Lower leg skin (tissue), 4 donors: Measurements from ENCODE around the gene LDLRAD3. TPM values are rescaled to one million over a fixed set of nuclear protein-coding genes. Genes with fewer than 3 reads are reported as not detected.

Experiments used
- DNase-seq, 2 donors: peaks; one replicate each; pipeline ENCODE4 v3.0.0-alpha.2; 2019; ENCODE audit warnings: low spot score in 2 of 2
- H3K4me3 ChIP-seq: fragments of 200-600 bp; sonication (generic); 2 replicates; pipeline ENCODE4 v1.5.1; 2017; ENCODE audit warnings: mild to moderate bottlenecking, low read depth; ENCODE audit not compliant: poor library complexity, severe bottlenecking
- POLR2A ChIP-seq, 2 donors: fragments of 450-650 bp; IDR thresholded peaks; one replicate each; pipeline ENCODE4 v1.6.1; 2016 to 2017; ENCODE audit warnings: antibody characterized with exemption in 2 of 2, mild to moderate bottlenecking in 1 of 2, moderate library complexity in 1 of 2
- WGBS, 2 donors: methylation state at CpG; one replicate each; pipeline ENCODE4 v1.1.5; 2018; 5-methylcytosine and 5-hydroxymethylcytosine counted together
- intact Hi-C: fragments of 100-400 bp; cut with DNase I; formaldehyde crosslinking; loops from one replicate; pipeline ENCODE4 v1.15.0; 2023; ENCODE audit warnings: low total_unique reads
- total RNA-seq, 4 donors: library from RNA; depleted of rRNA; stranded (reverse); fragments of >200 nt; gene quantifications; one replicate each; pipeline ENCODE4 v1.1.0, GENCODE V29; 2016
- TF ChIP-seq, protein P1 (sequence below), 3 donors: fragments of 450-650 bp; IDR thresholded peaks; one replicate each; pipeline ENCODE4 v1.5.1; 2016; ENCODE audit warnings: antibody characterized with exemption in 3 of 3, mild to moderate bottlenecking in 3 of 3, moderate library complexity in 2 of 3

LDLRAD3 gene
- total RNA-seq, 4 donors from 2014 or later: 18.6 to 42.6 (median 25.5) TPM

DNA sequence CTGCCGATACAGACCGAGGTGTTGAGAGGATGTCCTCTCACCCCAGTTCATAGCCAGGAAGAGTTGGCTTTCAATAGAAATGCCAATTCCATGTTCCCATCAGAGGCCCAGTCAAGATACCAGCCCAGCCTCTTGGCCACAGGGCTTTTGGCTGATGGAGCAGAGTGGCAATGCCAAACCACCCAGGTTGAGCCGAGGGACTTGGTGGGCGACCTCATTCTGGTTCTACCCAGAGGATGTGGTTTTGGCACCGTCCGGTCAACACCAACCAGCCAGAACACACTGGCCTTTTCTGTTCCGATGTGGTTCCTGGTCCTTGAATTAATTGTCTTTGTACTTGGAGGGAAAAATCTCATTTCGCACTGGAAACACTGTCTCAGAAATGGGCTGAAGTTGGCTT, 284.8 kb downstream of the LDLRAD3 start:
- 64 to 84% methylated on average over 8 of the region's 8 CpGs for WGBS, 2 donors
- DNase-seq: no peak
- H3K4me3 ChIP-seq: no peak overlapping the region
- intact Hi-C loops: no loop called here
- TF ChIP-seq, protein P1, sequence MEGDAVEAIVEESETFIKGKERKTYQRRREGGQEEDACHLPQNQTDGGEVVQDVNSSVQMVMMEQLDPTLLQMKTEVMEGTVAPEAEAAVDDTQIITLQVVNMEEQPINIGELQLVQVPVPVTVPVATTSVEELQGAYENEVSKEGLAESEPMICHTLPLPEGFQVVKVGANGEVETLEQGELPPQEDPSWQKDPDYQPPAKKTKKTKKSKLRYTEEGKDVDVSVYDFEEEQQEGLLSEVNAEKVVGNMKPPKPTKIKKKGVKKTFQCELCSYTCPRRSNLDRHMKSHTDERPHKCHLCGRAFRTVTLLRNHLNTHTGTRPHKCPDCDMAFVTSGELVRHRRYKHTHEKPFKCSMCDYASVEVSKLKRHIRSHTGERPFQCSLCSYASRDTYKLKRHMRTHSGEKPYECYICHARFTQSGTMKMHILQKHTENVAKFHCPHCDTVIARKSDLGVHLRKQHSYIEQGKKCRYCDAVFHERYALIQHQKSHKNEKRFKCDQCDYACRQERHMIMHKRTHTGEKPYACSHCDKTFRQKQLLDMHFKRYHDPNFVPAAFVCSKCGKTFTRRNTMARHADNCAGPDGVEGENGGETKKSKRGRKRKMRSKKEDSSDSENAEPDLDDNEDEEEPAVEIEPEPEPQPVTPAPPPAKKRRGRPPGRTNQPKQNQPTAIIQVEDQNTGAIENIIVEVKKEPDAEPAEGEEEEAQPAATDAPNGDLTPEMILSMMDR (IDR thresholded peaks at IDR 0.05): no peak
- TF ChIP-seq POLR2A (IDR thresholded peaks at IDR 0.05): no peak

DNA sequence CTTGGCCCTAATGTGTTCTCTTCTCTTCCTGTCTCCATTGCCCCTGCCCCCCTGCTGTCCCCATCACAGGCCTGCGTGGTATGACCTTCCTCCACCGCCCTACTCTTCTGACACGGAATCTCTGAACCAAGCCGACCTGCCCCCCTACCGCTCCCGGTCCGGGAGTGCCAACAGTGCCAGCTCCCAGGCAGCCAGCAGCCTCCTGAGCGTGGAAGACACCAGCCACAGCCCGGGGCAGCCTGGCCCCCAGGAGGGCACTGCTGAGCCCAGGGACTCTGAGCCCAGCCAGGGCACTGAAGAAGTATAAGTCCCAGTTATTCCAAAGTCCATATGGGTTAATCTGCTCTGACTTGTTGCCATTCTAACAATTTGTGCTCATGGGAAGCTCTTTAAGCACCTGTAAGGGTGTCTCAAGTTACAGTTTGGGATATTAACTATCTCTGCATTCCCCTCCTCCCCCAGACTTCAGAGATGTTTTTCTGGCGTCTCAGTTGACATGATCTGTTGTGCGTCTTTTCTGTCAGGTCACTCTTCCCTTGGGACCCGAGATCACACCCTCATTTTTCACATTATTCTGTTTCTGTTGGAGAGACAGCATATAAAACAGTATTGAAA, 285.3 kb downstream of the LDLRAD3 start:
- H3K4me3 ChIP-seq: no peak overlapping the region
- 84 to 90% methylated on average over 12 of the region's 12 CpGs for WGBS, 2 donors
- no peak for TF ChIP-seq POLR2A (IDR thresholded peaks at IDR 0.05)
- TF ChIP-seq, protein P1 (IDR thresholded peaks at IDR 0.05): no peak
- intact Hi-C loops: no loop called here
- DNase-seq: no peak

DNA sequence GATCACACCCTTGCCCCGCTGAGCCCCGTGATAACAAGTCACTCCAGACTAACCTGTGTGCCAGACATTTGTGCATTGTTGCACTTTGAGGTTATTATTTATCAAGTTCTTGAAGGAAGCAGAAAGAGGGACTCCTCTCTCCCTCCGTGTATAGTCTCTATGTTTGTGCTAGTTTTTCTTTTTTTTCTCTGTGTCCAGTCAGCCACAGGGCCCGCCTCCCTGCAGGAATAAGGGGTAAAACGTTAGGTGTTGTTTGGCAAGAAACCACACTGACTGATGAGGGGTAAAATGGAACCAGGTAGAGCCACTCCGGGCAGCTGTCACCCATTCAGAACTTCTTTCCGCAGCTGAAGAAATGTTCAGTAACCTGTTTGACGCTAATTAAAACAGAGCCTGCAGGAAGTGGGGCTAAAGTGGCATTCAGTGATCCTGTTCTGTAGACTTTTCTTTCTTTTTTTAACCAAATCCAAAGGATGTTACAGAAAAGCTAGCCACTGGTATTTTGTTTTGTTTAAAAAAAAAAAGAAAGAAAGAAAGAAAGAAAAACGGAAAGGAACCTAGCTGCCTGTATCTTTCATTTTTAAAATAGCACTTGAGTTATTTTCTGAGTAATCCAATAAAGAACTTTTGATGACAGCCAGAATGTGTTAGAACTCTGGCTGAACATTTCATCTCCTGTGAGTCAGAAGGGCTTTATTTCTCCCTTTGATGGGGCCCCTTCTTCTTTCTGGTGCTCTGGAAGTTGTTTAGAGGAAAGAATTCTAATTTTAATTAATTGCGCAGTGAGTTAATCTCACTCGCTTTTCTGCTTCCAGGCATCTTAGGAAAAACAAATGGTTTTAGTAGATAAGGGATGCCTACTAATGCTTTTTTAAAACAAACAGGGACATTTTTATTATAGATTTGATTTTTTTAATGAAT, 287.2 kb downstream of the LDLRAD3 start:
- H3K4me3 ChIP-seq: no peak overlapping the region
- 53 to 58% methylated on average over 11 of the region's 11 CpGs for WGBS, 2 donors
- intact Hi-C loops: no loop called here
- no peak for DNase-seq
- TF ChIP-seq, protein P1 (IDR thresholded peaks at IDR 0.05): no peak
- no peak for TF ChIP-seq POLR2A (IDR thresholded peaks at IDR 0.05)

DNA sequence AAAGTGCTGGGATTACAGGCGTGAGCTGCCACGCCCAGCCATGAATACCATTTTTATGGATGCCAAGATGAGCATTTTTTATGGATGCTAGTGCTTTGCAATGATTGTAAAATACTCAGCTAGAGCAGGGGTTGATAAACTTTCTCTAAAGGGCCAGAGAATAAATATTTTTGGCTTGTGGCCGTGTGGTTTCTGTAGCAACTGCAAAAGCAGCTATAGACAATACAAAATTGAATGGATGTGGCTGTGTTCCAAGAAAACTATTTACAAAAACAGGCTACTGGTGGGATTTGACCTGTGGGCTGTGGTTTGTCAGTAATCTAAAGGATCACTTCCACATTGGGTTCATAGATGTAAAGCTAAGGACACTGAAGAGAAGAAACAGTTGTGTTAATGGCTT, 289.3 kb downstream of the LDLRAD3 start:
- no peak for TF ChIP-seq POLR2A (IDR thresholded peaks at IDR 0.05)
- TF ChIP-seq, protein P1 (IDR thresholded peaks at IDR 0.05): no peak
- WGBS, 2 donors: 54 to 58% methylated on average over 3 of the region's 3 CpGs
- intact Hi-C loops: no loop called here
- H3K4me3 ChIP-seq: no peak overlapping the region
- no peak for DNase-seq

DNA sequence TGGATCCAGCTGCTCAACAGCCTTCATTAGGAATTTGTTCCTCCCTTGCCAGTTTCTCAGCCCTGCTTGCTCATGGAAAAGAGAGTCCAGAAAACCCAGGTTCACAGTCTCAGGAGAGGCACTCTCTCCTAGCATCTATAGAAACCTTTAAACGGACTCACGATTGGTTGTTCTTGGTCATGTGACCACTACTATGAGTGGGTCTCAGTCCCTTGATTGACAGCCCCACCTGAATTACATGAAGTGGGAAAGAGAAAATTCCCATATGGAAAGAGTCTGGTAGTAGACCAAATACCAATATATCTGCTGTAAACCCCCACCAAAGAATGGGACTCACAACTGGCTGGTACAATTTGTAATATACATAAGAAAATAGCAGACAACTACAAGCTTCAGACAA, 291.0 kb downstream of the LDLRAD3 start:
- intact Hi-C loops: no loop called here
- WGBS, 2 donors: 100% methylated on average over 2 of the region's 2 CpGs
- no peak for TF ChIP-seq POLR2A (IDR thresholded peaks at IDR 0.05)
- TF ChIP-seq, protein P1 (IDR thresholded peaks at IDR 0.05): no peak
- no peak for DNase-seq
- no peak overlapping the region for H3K4me3 ChIP-seq
